ENCODE measurements around the gene ZNF552. TPM values are rescaled to one million over a fixed set of nuclear protein-coding genes. Genes with fewer than 3 reads are reported as not detected.
A peak's percentile ranks its signal among the peaks of the same experiment; 100 is the strongest.
"Not testable (repeated sequence)": the region's sequence is repeated elsewhere in the genome, so short reads cannot be mapped to it uniquely, and the experiment has no call there.

Gene ZNF552
- total RNA-seq, 1 donor from 2014 or later, result 7.9 TPM

GRCh38 chr19:57803594-57804325 lies 11.0 kb downstream of the ZNF552 start:
- Histone ChIP-seq H3K36me3 (ENCODE audit: control insufficient read depth, insufficient read depth, low read length) (no peaks in the 10 kb centered on the region), H3K27me3 (ENCODE audit: control insufficient read depth, insufficient read depth, low read length) (no peaks in the 10 kb centered on the region), H3K4me3 (ENCODE audit: low read depth, low read length) (peak overlapping the region; percentile 79)
- peak; percentile 83 for DNase-seq (ENCODE audit: low read depth)
- TF ChIP-seq CTCF (IDR thresholded peaks at IDR 0.05; ENCODE audit: insufficient read depth, low read length, poor library complexity, severe bottlenecking), result no peak

- Histone ChIP-seq H3K36me3 (ENCODE audit: control insufficient read depth, insufficient read depth, low read length) (no peaks in the 10 kb centered on the region), H3K4me3 (ENCODE audit: low read depth, low read length) (peak overlapping the region; percentile 79), H3K27me3 (ENCODE audit: control insufficient read depth, insufficient read depth, low read length) (no peaks in the 10 kb centered on the region)
- no peak for DNase-seq (ENCODE audit: low read depth)
- no peak for TF ChIP-seq CTCF (IDR thresholded peaks at IDR 0.05; ENCODE audit: insufficient read depth, low read length, poor library complexity, severe bottlenecking)
These were observed 11.5 kb downstream of the ZNF552 start for GRCh38 chr19:57803265-57803593.

- Histone ChIP-seq H3K4me3 (ENCODE audit: low read depth, low read length) (no peak overlapping the region), H3K36me3 (ENCODE audit: control insufficient read depth, insufficient read depth, low read length) (no peaks in the 10 kb centered on the region), H3K27me3 (ENCODE audit: control insufficient read depth, insufficient read depth, low read length) (no peaks in the 10 kb centered on the region)
- no peak for TF ChIP-seq CTCF (IDR thresholded peaks at IDR 0.05; ENCODE audit: insufficient read depth, low read length, poor library complexity, severe bottlenecking)
- no peak for DNase-seq (ENCODE audit: low read depth)
These were observed 12.4 kb downstream of the ZNF552 start for GRCh38 chr19:57802269-57802668.

DNA sequence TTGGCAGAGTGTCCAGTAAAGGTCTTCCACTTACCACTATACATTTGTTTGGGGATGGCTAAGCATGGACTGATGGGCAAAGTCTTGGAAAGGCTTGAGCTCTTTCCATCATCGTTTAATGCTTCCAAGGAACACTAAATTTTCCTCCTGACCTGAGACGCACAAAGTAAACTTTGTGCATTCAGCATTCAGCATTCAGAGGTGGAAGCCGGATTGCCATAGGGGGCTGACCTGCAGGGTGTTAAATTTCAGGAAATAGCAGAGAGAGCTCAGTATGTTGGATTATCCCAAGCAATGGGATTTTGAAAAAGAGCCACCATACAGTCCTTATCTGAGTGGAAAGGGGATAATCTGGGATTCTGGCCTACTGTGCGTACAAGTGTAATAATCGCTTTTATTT lies 14.0 kb downstream of the ZNF552 start:
- TF ChIP-seq CTCF (IDR thresholded peaks at IDR 0.05; ENCODE audit: insufficient read depth, low read length, poor library complexity, severe bottlenecking), result no peak
- Histone ChIP-seq H3K4me3 (ENCODE audit: low read depth, low read length) (no peak overlapping the region), H3K36me3 (ENCODE audit: control insufficient read depth, insufficient read depth, low read length) (no peaks in the 10 kb centered on the region), H3K27me3 (ENCODE audit: control insufficient read depth, insufficient read depth, low read length) (no peaks in the 10 kb centered on the region)
- DNase-seq (ENCODE audit: low read depth), result no peak

DNA sequence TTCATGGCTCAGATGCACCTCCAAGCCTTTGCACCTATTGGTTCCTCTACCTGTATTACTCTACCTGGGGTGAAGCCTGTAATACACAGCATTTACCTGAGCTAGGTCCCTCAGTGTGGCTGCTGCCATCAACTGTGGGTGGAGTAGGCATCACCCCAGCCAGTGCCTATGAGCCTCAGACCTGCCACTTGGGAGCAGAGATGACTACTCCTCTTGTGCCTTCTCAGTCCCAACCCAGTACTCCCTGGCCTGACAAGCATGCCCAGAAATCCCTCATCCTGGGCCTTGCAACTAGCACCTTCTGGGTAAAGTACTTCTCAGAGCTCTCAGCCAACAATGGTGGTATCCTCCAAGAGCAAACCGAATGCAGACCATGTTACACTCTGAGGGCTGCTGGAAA lies 18.1 kb downstream of the ZNF552 start:
- not testable (repeated sequence) for H3K4me3 ChIP-seq (ENCODE audit: low read depth, low read length); H3K27me3 ChIP-seq (ENCODE audit: control insufficient read depth, insufficient read depth, low read length); H3K36me3 ChIP-seq (ENCODE audit: control insufficient read depth, insufficient read depth, low read length)

GRCh38 chr19:57789288-57789687 lies 25.4 kb downstream of the ZNF552 start:
- DNase-seq (ENCODE audit: low read depth), result no peak
- TF ChIP-seq CTCF (IDR thresholded peaks at IDR 0.05; ENCODE audit: insufficient read depth, low read length, poor library complexity, severe bottlenecking), result no peak
- H3K27me3 ChIP-seq (ENCODE audit: control insufficient read depth, insufficient read depth, low read length), result no peaks in the 10 kb centered on the region
- no peak overlapping the region for H3K4me3 ChIP-seq (ENCODE audit: low read depth, low read length)
- peaks cover 1% of the 10 kb centered on the region for H3K36me3 ChIP-seq (ENCODE audit: control insufficient read depth, insufficient read depth, low read length)

More for the DNA sequence above, 18.1 kb downstream of the ZNF552 start:
- not testable (repeated sequence) for DNase-seq (ENCODE audit: low read depth)
